NB4 (cell line): ENCODE results near the gene OR51E2.

Experiments used
- DNase-seq: peaks from one replicate; pipeline ENCODE4 v3.0.0; 2010; ENCODE audit warnings: low read depth
- H3K4me3 ChIP-seq: one replicate; pipeline ENCODE4 v1.5.1; 2011; ENCODE audit warnings: mild to moderate bottlenecking, low read depth, low read length, moderate library complexity
- MYC ChIP-seq: IDR thresholded peaks from 2 replicates; pipeline ENCODE4 v1.6.1; 2011; ENCODE audit warnings: low read depth, low read length
- POLR2A ChIP-seq: IDR thresholded peaks from 2 replicates; pipeline ENCODE4 v1.6.1; 2011; ENCODE audit warnings: mild to moderate bottlenecking; ENCODE audit not compliant: insufficient read length; ENCODE audit errors: extremely low read depth
- TF ChIP-seq, protein P1 (sequence below): IDR thresholded peaks from one replicate; pipeline ENCODE4 v1.5.1; 2012; ENCODE audit warnings: low read depth, low read length
- TF ChIP-seq, protein P2 (sequence below): IDR thresholded peaks from 2 replicates; pipeline ENCODE4 v1.6.1; 2011; ENCODE audit warnings: low read depth, low read length

OR51E2 gene

DNA sequence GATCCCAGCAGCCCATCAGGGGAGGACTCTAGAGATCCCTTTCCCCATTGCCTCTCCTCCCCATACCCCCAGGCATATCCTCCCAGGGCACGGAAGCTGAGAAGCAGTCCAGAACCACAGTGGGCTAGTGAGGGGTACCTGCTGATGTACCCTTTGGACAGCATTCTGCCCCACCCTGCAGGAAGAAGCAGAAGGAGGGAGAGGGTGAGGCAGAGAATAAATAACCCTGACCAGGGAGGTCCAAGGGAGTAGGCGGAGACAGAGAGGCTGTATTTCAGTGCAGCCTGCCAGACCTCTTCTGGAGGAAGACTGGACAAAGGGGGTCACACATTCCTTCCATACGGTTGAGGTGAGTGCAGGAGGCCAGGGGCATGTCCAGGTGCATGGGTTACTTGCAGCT is 54.0 kb downstream of the OR51E2 start, which contains the start of gene OR51E1:
Gene OR51E1, plus strand, starts transcription at position 301 of the 400 bp plus-strand sequence. CDS start 8,545 bp downstream, outside the sequence.
- TF ChIP-seq MYC, result no peak
- TF ChIP-seq POLR2A, result no peak
- TF ChIP-seq, protein P1, sequence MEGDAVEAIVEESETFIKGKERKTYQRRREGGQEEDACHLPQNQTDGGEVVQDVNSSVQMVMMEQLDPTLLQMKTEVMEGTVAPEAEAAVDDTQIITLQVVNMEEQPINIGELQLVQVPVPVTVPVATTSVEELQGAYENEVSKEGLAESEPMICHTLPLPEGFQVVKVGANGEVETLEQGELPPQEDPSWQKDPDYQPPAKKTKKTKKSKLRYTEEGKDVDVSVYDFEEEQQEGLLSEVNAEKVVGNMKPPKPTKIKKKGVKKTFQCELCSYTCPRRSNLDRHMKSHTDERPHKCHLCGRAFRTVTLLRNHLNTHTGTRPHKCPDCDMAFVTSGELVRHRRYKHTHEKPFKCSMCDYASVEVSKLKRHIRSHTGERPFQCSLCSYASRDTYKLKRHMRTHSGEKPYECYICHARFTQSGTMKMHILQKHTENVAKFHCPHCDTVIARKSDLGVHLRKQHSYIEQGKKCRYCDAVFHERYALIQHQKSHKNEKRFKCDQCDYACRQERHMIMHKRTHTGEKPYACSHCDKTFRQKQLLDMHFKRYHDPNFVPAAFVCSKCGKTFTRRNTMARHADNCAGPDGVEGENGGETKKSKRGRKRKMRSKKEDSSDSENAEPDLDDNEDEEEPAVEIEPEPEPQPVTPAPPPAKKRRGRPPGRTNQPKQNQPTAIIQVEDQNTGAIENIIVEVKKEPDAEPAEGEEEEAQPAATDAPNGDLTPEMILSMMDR, result no peak
- TF ChIP-seq, protein P2, sequence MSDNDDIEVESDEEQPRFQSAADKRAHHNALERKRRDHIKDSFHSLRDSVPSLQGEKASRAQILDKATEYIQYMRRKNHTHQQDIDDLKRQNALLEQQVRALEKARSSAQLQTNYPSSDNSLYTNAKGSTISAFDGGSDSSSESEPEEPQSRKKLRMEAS, result no peak
- H3K4me3 ChIP-seq, result no peak within 1 kb of the TSS
- DNase-seq, result no peak

DNA sequence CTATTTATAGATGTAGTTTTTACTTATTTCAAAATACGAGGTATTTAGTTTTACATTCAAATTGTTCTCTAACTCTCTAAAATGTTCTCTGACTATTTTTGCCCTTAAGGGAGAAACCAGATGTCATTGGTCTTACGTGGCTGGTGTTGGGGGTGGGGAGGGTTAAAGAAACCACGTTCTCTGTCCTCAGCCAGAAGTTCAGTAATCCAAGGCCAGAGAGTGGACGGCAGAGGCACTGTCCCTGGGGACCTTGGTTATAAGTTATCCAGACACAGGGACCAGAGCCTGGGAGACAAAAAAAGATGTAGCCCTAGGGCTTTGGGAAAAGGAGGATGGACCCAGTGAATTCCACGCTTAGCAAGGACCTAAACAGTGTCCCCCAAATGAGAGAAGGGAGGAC is 54.6 kb downstream of the OR51E2 start:
- DNase-seq, result no peak
- no peak overlapping the region for H3K4me3 ChIP-seq
- TF ChIP-seq, protein P2, result no peak
- TF ChIP-seq POLR2A (no peak), MYC (no peak)
- TF ChIP-seq, protein P1, result no peak

DNA sequence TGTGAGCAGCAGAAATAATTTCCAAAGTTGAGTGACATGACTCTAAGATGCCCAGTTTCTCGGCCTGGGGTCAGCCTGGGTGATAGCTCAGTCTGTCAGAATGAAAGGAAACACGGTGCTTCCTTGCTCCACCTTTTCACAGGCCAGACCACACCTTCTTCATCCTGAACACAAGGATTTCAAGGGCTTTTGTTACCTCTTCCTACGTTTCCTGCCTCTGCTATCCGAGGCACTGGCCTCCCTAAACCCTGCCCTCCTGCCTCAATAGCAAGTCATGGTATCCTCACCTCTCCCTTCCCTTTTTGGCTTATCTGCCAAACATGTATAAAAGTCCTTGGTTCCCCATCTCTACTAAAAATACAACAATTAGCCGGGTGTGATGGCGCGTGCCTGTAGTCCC is 55.6 kb downstream of the OR51E2 start:
- DNase-seq, result no peak
- TF ChIP-seq, protein P1, result no peak
- TF ChIP-seq MYC (no peak), POLR2A (no peak)
- TF ChIP-seq, protein P2, result no peak

DNA sequence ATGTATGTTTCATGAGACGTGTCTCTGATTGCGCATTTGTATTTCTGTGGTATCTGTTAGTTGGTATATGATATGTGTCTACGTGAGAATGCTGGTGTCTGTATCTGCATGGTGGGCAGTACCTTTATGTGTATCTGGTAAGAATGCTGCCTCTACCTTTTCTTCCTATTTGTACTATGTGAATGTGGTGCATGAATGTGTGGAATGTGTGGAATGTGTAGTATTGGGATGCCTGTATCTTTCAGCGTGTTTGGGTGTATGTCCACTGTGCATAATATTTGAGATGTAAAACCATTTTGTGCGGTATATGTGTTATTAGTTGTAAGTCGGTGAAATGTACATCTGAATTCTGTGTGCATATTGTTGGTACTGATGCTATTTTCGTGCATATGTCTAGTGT is 56.2 kb downstream of the OR51E2 start:
- TF ChIP-seq, protein P2, result no peak
- TF ChIP-seq, protein P1, result no peak
- no peak for TF ChIP-seq MYC
- no peak for TF ChIP-seq POLR2A
- DNase-seq, result no peak
- no peak overlapping the region for H3K4me3 ChIP-seq

More for the DNA sequence above, 55.6 kb downstream of the OR51E2 start:
- no peak overlapping the region for H3K4me3 ChIP-seq

DNA sequence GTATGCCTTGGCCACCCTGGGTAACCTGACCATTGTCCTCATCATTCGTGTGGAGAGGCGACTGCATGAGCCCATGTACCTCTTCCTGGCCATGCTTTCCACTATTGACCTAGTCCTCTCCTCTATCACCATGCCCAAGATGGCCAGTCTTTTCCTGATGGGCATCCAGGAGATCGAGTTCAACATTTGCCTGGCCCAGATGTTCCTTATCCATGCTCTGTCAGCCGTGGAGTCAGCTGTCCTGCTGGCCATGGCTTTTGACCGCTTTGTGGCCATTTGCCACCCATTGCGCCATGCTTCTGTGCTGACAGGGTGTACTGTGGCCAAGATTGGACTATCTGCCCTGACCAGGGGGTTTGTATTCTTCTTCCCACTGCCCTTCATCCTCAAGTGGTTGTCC is 57.7 kb downstream of the OR51E2 start:
- no peak for DNase-seq
- no peak overlapping the region for H3K4me3 ChIP-seq
- TF ChIP-seq, protein P2, result no peak
- TF ChIP-seq POLR2A, result no peak
- TF ChIP-seq, protein P1, result no peak
- no peak for TF ChIP-seq MYC

DNA sequence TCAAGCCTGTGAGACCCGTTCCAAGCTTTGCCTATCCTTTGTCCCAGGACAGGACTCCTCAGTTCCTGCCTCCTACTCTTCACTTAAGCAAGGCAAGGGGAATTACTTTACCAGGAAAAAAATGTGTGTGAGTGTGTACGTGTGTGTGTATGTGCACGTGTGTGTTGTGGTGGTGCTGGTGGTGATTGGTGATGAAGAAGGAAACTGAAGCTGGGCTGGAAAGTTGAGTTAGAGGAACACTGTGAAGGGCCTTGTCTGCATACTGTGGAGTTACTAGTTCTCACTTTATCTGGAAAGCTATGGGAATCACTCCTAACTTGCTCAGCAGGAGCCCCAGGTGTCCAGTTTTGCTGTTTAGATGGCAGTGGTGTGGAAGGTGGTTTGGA is 60.0 kb downstream of the OR51E2 start:
- TF ChIP-seq POLR2A (no peak), MYC (no peak)
- TF ChIP-seq, protein P2, result no peak
- TF ChIP-seq, protein P1, result no peak
- DNase-seq, result no peak

More for the DNA sequence above, 60.0 kb downstream of the OR51E2 start:
- H3K4me3 ChIP-seq, result no peak overlapping the region
